DND-41 (cell line): Measurements from ENCODE around the gene UCHL1.

Experiments
- ATAC-seq: fragments of 200-7000 bp; cut with Tn5 transposase; 3 replicates; pipeline ENCODE4 v1.9.1; 2021; ENCODE audit warnings: low read depth; ENCODE audit not compliant: insufficient read depth
- DNase-seq: peaks from one replicate; pipeline ENCODE4 v3.0.0-alpha.2; 2020
- H2AFZ ChIP-seq: 2 replicates; pipeline ENCODE4 v1.6.0; 2012; ENCODE audit warnings: low read depth, low read length
- H3K27ac ChIP-seq: 2 replicates; pipeline ENCODE4 v1.5.1; 2012; ENCODE audit warnings: low read length, inconsistent platforms
- H3K27me3 ChIP-seq: fragments of 200-600 bp; sonication (generic); 2 replicates; pipeline ENCODE4 v1.6.0; 2012; ENCODE audit warnings: low read length, mild to moderate bottlenecking, inconsistent platforms; ENCODE audit not compliant: insufficient read depth, poor library complexity
- H3K36me3 ChIP-seq: 2 replicates; pipeline ENCODE4 v1.5.1; 2012; ENCODE audit warnings: low read length, inconsistent platforms; ENCODE audit not compliant: insufficient read depth
- H3K4me1 ChIP-seq: 2 replicates; pipeline ENCODE4 v1.5.1; 2012; ENCODE audit warnings: mild to moderate bottlenecking, low read length; ENCODE audit not compliant: insufficient read depth
- H3K4me2 ChIP-seq: 2 replicates; pipeline ENCODE4 v1.6.0; 2012; ENCODE audit warnings: mild to moderate bottlenecking, moderate library complexity, low read length, inconsistent platforms; ENCODE audit not compliant: insufficient read depth
- H3K4me3 ChIP-seq, 2 experiments: fragments of 200-600 bp in 1 of 2; shearing (Covaris generic) in 1 of 2; 2 replicates each; pipeline ENCODE4 v1.5.1; 2012 to 2016; ENCODE audit warnings: inconsistent platforms in 2 of 2, low read length in 2 of 2, mild to moderate bottlenecking in 2 of 2, low read depth in 1 of 2, moderate library complexity in 1 of 2
- H3K79me2 ChIP-seq: 2 replicates; pipeline ENCODE4 v1.6.0; 2012; ENCODE audit warnings: low read length, inconsistent platforms; ENCODE audit not compliant: insufficient read depth
- H3K9ac ChIP-seq: 2 replicates; pipeline ENCODE4 v1.6.0; 2012; ENCODE audit warnings: low read depth, mild to moderate bottlenecking, inconsistent platforms, low read length, moderate library complexity
- H3K9me3 ChIP-seq: 2 replicates; pipeline ENCODE4 v1.5.1; 2012; ENCODE audit warnings: low read length, moderate library complexity, mild to moderate bottlenecking, inconsistent platforms; ENCODE audit not compliant: insufficient read depth, severe bottlenecking
- H4K20me1 ChIP-seq: 2 replicates; pipeline ENCODE4 v1.6.0; 2012; ENCODE audit warnings: low read length; ENCODE audit not compliant: insufficient read depth
- CTCF ChIP-seq: IDR thresholded peaks from 2 replicates; pipeline ENCODE4 v1.5.1; 2012; ENCODE audit warnings: borderline replicate concordance, low read length, moderate library complexity, mild to moderate bottlenecking; ENCODE audit not compliant: poor library complexity, severe bottlenecking; ENCODE audit errors: extremely low read depth
- EZH2 ChIP-seq: IDR thresholded peaks from 3 replicates; pipeline ENCODE4 v1.6.1; 2012; ENCODE audit warnings: borderline replicate concordance, low read depth, mild to moderate bottlenecking, moderate library complexity, low read length, inconsistent platforms; ENCODE audit not compliant: severe bottlenecking

Gene UCHL1

GRCh38 chr4:41262198-41262597, 5.5 kb downstream of the UCHL1 start:
- H3K27ac ChIP-seq, result no peak overlapping the region
- no peak overlapping the region for H3K9ac ChIP-seq
- H3K4me1 ChIP-seq, result no peaks in the 10 kb centered on the region
- H3K79me2 ChIP-seq, result no peaks in the 10 kb centered on the region
- TF ChIP-seq EZH2, result no peak
- no peak for TF ChIP-seq CTCF
- H3K4me2 ChIP-seq, result no peak overlapping the region
- peaks cover 7% of the 10 kb centered on the region for H3K27me3 ChIP-seq
- H3K36me3 ChIP-seq, result no peaks in the 10 kb centered on the region
- ATAC-seq (no peak), DNase-seq (no peak)
- no peak overlapping the region for H2AFZ ChIP-seq
- H3K4me3 ChIP-seq, result no peak overlapping the region
- no peaks in the 10 kb centered on the region for H3K9me3 ChIP-seq
- H4K20me1 ChIP-seq, result no peaks in the 10 kb centered on the region

- H3K36me3 ChIP-seq, result no peaks in the 10 kb centered on the region
- ATAC-seq, result no peak
- no peak for TF ChIP-seq EZH2
- TF ChIP-seq CTCF, result no peak
Observed at GRCh38 chr4:41264212-41264611, 7.5 kb downstream of the UCHL1 start.

GRCh38 chr4:41267997-41268396, 11.3 kb downstream of the UCHL1 start:
- no peak for ATAC-seq
- no peaks in the 10 kb centered on the region for H4K20me1 ChIP-seq
- no peak overlapping the region for H3K9ac ChIP-seq
- H3K27ac ChIP-seq, result no peak overlapping the region
- no peaks in the 10 kb centered on the region for H3K9me3 ChIP-seq
- no peak for DNase-seq
- H3K4me3 ChIP-seq, result no peak overlapping the region
- no peaks in the 10 kb centered on the region for H3K36me3 ChIP-seq
- TF ChIP-seq EZH2, result no peak
- no peak for TF ChIP-seq CTCF
- H3K4me1 ChIP-seq, result no peaks in the 10 kb centered on the region
- peaks cover 7% of the 10 kb centered on the region for H3K27me3 ChIP-seq
- H3K4me2 ChIP-seq, result no peak overlapping the region
- H2AFZ ChIP-seq, result no peak overlapping the region
- H3K79me2 ChIP-seq, result no peaks in the 10 kb centered on the region

More at GRCh38 chr4:41264212-41264611, 7.5 kb downstream of the UCHL1 start:
- Histone ChIP-seq H3K9ac (no peak overlapping the region), H3K79me2 (no peaks in the 10 kb centered on the region), H3K4me2 (no peak overlapping the region), H3K27me3 (peaks cover 7% of the 10 kb centered on the region), H3K4me3 (no peak overlapping the region), H3K4me1 (no peaks in the 10 kb centered on the region), H3K27ac (no peak overlapping the region), H2AFZ (no peak overlapping the region), H4K20me1 (no peaks in the 10 kb centered on the region), H3K9me3 (no peaks in the 10 kb centered on the region)
- DNase-seq, result no peak
